Measurements from ENCODE around the gene SLX4IP.
A peak's percentile ranks its signal among the peaks of the same experiment; 100 is the strongest.

GRCh38 chr20:10647471-10647870 is 212.4 kb downstream of the SLX4IP start:
- no peak for TF ChIP-seq POLR2A (IDR thresholded peaks at IDR 0.05)
- TF ChIP-seq CTCF (IDR thresholded peaks at IDR 0.05) = peak in 2 of 7 experiments; percentile 9 to 21
- TF ChIP-seq POLR2AphosphoS5 (IDR thresholded peaks at IDR 0.05) = no peak
